ENCODE measurements around the gene DCLRE1B.

DNA sequence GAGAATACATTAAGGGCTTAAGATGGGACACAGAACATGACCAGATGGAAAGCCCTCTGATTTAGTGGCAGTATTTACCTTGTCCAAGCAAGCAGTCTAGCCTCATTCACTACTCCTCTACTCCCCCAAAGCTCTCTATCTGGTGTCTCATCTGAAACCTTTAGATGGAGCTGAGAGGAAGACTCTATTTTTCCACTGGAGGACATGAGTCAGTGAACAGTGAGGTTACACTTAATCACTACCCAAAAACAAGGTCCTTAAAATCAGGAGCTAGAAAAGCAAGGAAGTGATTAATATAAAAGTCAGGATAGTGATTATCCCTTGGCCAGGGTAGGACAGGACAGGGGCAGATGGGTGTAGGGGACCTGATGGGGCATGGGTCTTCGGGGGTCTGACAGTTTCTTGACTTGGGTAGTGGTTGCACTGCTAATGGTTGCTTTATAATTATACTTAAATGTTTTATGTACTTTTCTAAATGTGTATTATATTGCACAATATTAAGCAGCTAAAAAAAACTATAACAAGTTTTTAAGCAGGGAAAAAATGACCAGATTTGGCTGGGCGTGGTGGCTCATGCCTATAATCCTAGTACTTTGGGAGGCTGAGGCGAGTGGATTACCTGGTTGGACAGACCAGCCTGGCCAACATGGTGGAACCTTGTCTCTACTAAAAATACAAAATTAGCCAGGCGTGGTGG is 36.6 kb upstream of the DCLRE1B start:
- TF ChIP-seq, protein P1, sequence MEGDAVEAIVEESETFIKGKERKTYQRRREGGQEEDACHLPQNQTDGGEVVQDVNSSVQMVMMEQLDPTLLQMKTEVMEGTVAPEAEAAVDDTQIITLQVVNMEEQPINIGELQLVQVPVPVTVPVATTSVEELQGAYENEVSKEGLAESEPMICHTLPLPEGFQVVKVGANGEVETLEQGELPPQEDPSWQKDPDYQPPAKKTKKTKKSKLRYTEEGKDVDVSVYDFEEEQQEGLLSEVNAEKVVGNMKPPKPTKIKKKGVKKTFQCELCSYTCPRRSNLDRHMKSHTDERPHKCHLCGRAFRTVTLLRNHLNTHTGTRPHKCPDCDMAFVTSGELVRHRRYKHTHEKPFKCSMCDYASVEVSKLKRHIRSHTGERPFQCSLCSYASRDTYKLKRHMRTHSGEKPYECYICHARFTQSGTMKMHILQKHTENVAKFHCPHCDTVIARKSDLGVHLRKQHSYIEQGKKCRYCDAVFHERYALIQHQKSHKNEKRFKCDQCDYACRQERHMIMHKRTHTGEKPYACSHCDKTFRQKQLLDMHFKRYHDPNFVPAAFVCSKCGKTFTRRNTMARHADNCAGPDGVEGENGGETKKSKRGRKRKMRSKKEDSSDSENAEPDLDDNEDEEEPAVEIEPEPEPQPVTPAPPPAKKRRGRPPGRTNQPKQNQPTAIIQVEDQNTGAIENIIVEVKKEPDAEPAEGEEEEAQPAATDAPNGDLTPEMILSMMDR (IDR thresholded peaks at IDR 0.05): no peak
- no peak for TF ChIP-seq POLR2A (IDR thresholded peaks at IDR 0.05)

Measured in uterus (tissue), 2 donors.